Caco-2 (cell line): ENCODE data around the gene TIMM17A. TPM values are rescaled to one million over a fixed set of nuclear protein-coding genes. Genes with fewer than 3 reads are reported as not detected.
"Not testable (repeated sequence)": the region's sequence is repeated elsewhere in the genome, so short reads cannot be mapped to it uniquely, and the experiment has no call there.

Experiments used
- BruUV-seq: library from RNA; stranded (reverse); fragments of 400-500 nt; replicated peaks from 2 replicates; lab custom pipeline; 2021; lab: Mats Ljungman, UMichigan
- CTCF ChIA-PET: fragments of 300-600 bp; sonication (Branson Sonifier 250); formaldehyde crosslinking; loops from one replicate; lab custom pipeline; 2022; ENCODE audit warnings: antibody characterized with exemption; lab: Charles Lee
- POLR2A ChIA-PET: fragments of 300-600 bp; sonication (Branson Sonifier 250); formaldehyde crosslinking; loops from one replicate; lab custom pipeline; 2022; ENCODE audit warnings: antibody characterized with exemption; lab: Charles Lee
- DNase-seq, 2 experiments: peaks; one replicate each; pipeline versions ENCODE4 v3.0.0 to v3.0.0-alpha.2; 2020 to 2022
- H3K27me3 ChIP-seq: replicated peaks from 2 replicates; pipeline ENCODE4 v1.6.0; 2011; ENCODE audit warnings: low read length; ENCODE audit not compliant: control insufficient read depth, insufficient read depth
- H3K36me3 ChIP-seq: 2 replicates; pipeline ENCODE4 v1.5.1; 2011; ENCODE audit warnings: low read length; ENCODE audit not compliant: control insufficient read depth, insufficient read depth
- H3K4me1 ChIP-seq: fragments of 250-450 bp; sonication (Bioruptor Pico); 2 replicates; pipeline ENCODE4 v1.5.1; 2020; ENCODE audit warnings: mild to moderate bottlenecking
- H3K4me3 ChIP-seq: 2 replicates; pipeline ENCODE4 v1.5.1; 2011; ENCODE audit warnings: low read depth, mild to moderate bottlenecking, control low read depth, low read length
- H3K9me3 ChIP-seq: fragments of 250-450 bp; sonication (Bioruptor Pico); 2 replicates; pipeline ENCODE4 v1.5.1; 2020; ENCODE audit warnings: mild to moderate bottlenecking, moderate library complexity
- H3K27ac Mint-ChIP-seq: one replicate; pipeline ENCODE4 v1.8.0; 2022; ENCODE audit warnings: mixed read lengths; ENCODE audit not compliant: unreplicated experiment
- H3K27me3 Mint-ChIP-seq: one replicate; pipeline ENCODE4 v1.8.0; 2022; ENCODE audit warnings: mixed read lengths; ENCODE audit not compliant: insufficient read depth, unreplicated experiment
- H3K36me3 Mint-ChIP-seq: one replicate; pipeline ENCODE4 v1.8.0; 2022; ENCODE audit warnings: mild to moderate bottlenecking, mixed read lengths; ENCODE audit not compliant: insufficient read depth, unreplicated experiment
- H3K4me1 Mint-ChIP-seq: one replicate; pipeline ENCODE4 v1.8.0; 2022; ENCODE audit warnings: low read depth, mixed read lengths; ENCODE audit not compliant: unreplicated experiment
- H3K4me3 Mint-ChIP-seq: one replicate; pipeline ENCODE4 v1.8.0; 2022; ENCODE audit warnings: mild to moderate bottlenecking, moderate library complexity, mixed read lengths; ENCODE audit not compliant: unreplicated experiment
- H3K9me3 Mint-ChIP-seq: one replicate; pipeline ENCODE4 v1.8.0; 2022; ENCODE audit warnings: mixed read lengths; ENCODE audit not compliant: unreplicated experiment
- intact Hi-C: fragments of 100-400 bp; cut with micrococcal nuclease; formaldehyde crosslinking; loops from one replicate; pipeline ENCODE4 v1.10.0; 2022; ENCODE audit not compliant: unreplicated experiment
- microRNA-seq: library from miRNA; unstranded; fragments of <30 nt; microRNA quantifications from one replicate; pipeline ENCODE4 v1.2.0, GENCODE V29; 2022
- total RNA-seq: library from RNA; stranded (reverse); gene quantifications from 2 replicates; pipeline ENCODE4 v1.2.3, GENCODE V29; 2022
- TF ChIP-seq, protein P1 (sequence below), 2 experiments: fragments of 200-600 bp in 1 of 2; IDR thresholded peaks; 1 replicate in 1 of 2; 2 replicates in 1 of 2; pipeline versions ENCODE4 v1.5.1 to v1.8.0; 2011 to 2022; ENCODE audit warnings: antibody characterized with exemption in 1 of 2, control low read depth in 1 of 2, inconsistent platforms in 1 of 2, low read depth in 1 of 2, low read length in 1 of 2, mild to moderate bottlenecking in 1 of 2, moderate library complexity in 1 of 2; ENCODE audit not compliant: insufficient read depth in 1 of 2, severe bottlenecking in 1 of 2, unreplicated experiment in 1 of 2

Gene TIMM17A
- total RNA-seq, 1 experiment from 2014 or later: 63.7 TPM

DNA sequence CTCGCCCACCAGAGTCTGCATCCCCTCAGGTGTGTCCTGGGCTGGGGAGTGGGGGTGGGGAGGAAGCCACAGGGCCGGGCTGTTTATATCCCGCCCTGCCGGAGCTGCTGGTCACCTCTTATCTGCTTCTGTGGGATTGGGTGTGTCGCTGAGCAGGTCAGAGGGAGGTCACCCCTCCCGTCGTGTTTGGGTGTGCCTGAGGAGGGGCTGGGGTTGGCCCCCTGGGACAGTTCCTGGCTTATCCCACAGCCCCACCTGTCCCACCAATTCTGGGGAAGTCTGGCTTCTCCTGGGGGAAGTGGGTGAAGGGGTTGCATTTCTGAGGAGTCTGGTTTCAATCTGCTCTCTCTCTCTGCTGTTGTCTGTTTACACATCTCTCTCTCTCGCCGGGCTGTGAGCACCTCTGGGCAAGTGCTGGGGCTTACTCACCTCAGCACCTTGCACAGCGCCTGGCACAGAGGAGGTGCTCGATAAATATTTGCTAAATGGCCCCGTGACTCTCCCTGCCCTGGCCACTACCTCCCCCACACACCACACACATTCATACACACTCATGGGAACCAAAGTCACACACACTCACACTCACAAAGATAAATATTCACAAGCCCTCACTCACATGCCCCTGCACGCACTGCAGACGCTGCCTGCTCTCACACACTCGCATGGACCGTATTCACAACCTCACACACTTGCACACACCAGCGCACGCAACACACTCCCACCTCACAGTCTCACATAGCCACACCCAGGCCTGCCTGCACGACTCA, 63.3 kb downstream of the TIMM17A start:
- intact Hi-C loops: loop anchor here (1.0 kb wide), 2 partner anchors 8 to 17 kb away; partner anchors contain the start of gene ELF3
- Mint-ChIP-seq H3K4me3 (peak overlapping the region; percentile 65), H3K36me3 (peaks cover 54% of the 10 kb centered on the region), H3K27ac (peak overlapping the region; percentile 71), H3K4me1 (peaks cover 50% of the 10 kb centered on the region), H3K27me3 (no peaks in the 10 kb centered on the region), H3K9me3 (no peaks in the 10 kb centered on the region)
- Histone ChIP-seq H3K9me3 (no peaks in the 10 kb centered on the region), H3K4me3 (peak overlapping the region; percentile 20), H3K36me3 (peaks cover 2% of the 10 kb centered on the region), H3K27me3 (no peaks in the 10 kb centered on the region), H3K4me1 (peaks cover 71% of the 10 kb centered on the region)
- TF ChIP-seq, protein P1, sequence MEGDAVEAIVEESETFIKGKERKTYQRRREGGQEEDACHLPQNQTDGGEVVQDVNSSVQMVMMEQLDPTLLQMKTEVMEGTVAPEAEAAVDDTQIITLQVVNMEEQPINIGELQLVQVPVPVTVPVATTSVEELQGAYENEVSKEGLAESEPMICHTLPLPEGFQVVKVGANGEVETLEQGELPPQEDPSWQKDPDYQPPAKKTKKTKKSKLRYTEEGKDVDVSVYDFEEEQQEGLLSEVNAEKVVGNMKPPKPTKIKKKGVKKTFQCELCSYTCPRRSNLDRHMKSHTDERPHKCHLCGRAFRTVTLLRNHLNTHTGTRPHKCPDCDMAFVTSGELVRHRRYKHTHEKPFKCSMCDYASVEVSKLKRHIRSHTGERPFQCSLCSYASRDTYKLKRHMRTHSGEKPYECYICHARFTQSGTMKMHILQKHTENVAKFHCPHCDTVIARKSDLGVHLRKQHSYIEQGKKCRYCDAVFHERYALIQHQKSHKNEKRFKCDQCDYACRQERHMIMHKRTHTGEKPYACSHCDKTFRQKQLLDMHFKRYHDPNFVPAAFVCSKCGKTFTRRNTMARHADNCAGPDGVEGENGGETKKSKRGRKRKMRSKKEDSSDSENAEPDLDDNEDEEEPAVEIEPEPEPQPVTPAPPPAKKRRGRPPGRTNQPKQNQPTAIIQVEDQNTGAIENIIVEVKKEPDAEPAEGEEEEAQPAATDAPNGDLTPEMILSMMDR (IDR thresholded peaks at IDR 0.05; ENCODE audit: insufficient read depth in 1 of 2, low read depth in 1 of 2, low read length in 1 of 2, severe bottlenecking in 1 of 2, unreplicated experiment in 1 of 2): no peak
- no TSS peak for BruUV-seq
- POLR2A ChIA-PET: interaction anchor here (0.7 to 2.5 kb wide), 8 partner anchors 8 to 94 kb away, joined by 4 to 24 read pairs (median 8); partner anchors contain the start of gene ELF3
- CTCF ChIA-PET: interaction anchor here (1.3 to 1.4 kb wide), 2 partner anchors 11 to 16 kb away, joined by 4 to 7 read pairs; no protein-coding TSS in a partner anchor
- DNase-seq: peak; percentile 87 to 94

DNA sequence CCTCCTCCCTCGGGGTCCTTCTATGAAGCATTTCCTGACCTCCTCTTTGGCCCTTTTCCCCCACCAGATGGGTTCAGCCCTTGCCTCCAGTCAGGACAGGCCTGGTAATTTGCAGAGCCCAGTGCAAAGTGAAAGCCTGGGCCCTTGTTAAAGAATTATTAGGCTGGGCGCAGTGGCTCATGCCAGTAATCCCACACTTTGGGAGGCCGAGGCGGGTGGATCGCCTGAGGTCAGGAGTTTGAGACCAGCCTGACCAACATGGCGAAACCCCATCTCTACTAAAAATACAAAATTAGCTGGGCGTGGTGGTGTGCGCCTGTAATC, 63.9 kb downstream of the TIMM17A start:
- peaks cover 49% of the 10 kb centered on the region for H3K36me3 Mint-ChIP-seq
- peaks cover 50% of the 10 kb centered on the region for H3K4me1 Mint-ChIP-seq
- H3K4me1 ChIP-seq: peaks cover 71% of the 10 kb centered on the region

More for the DNA sequence above, 63.9 kb downstream of the TIMM17A start:
- H3K36me3 ChIP-seq, DNase-seq, H3K27me3 ChIP-seq, intact Hi-C loops, H3K9me3 ChIP-seq, H3K9me3 Mint-ChIP-seq, H3K27me3 Mint-ChIP-seq, BruUV-seq: not testable (repeated sequence)
- H3K4me3 Mint-ChIP-seq: peak overlapping the region; percentile 65
- 0 out of 2 replicates have a peak overlapping the region, but pooled peaks have one; percentile 1 for H3K4me3 ChIP-seq
- peak overlapping the region; percentile 71 for H3K27ac Mint-ChIP-seq
- ChIA-PET POLR2A (interaction anchor here (0.7 kb wide), 1 partner anchor 24 kb away, joined by 4 read pairs; no protein-coding TSS in a partner anchor), CTCF (interaction anchor here (1.4 kb wide), 1 partner anchor 9 kb away, joined by 4 read pairs; the partner anchor contains the start of gene ELF3)

Small RNA genes lying within 50 kb of the gene (microRNA-seq; reads per million reads assigned to microRNA genes)
- not detected for gene MIR6740

Other genes starting within 250 kb of the TIMM17A start
- gene IPO9, start 126.3 kb upstream of the TIMM17A start, total RNA-seq: 95.1 and 107 TPM in 2 replicates
- 1.7 and 3.0 TPM in 2 replicates for gene SHISA4, start 66.6 kb upstream of the TIMM17A start, total RNA-seq
- gene LMOD1, start 9.0 kb upstream of the TIMM17A start, total RNA-seq: 0.11 TPM in 1 of 2 replicates, not detected in the other
- gene RNPEP, start 27.1 kb downstream of the TIMM17A start, total RNA-seq: 75.9 and 83.0 TPM in 2 replicates
- 116 and 126 TPM in 2 replicates for gene ELF3, start 55.1 kb downstream of the TIMM17A start, total RNA-seq
- gene GPR37L1, start 167.4 kb downstream of the TIMM17A start, total RNA-seq: 0.07 TPM in 2 replicates
- 25.0 and 27.8 TPM in 2 replicates for gene ARL8A, start 189.2 kb downstream of the TIMM17A start, total RNA-seq
- gene PTPN7, start 205.1 kb downstream of the TIMM17A start, total RNA-seq: not detected in 2 replicates
- 0.36 TPM in 1 of 2 replicates, not detected in the other for gene LGR6, start 238.3 kb downstream of the TIMM17A start, total RNA-seq